K562 (cell line): Measurements from ENCODE around the gene UNC119. TPM values are rescaled to one million over a fixed set of nuclear protein-coding genes. Genes with fewer than 3 reads are reported as not detected.
A peak's percentile ranks its signal among the peaks of the same experiment; 100 is the strongest.

Source experiments
- ATAC-seq: fragments of 200-7000 bp; cut with Tn5 transposase; 3 replicates; pipeline ENCODE4 v1.9.1; 2020; ENCODE audit warnings: moderate library complexity
- BruUV-seq: library from RNA; stranded (reverse); fragments of 400-500 nt; replicated peaks from 2 replicates; lab custom pipeline; 2021; lab: Mats Ljungman, UMichigan
- CTCF ChIA-PET: fragments of 300-600 bp; formaldehyde crosslinking; extraction: SDS; loops from one replicate; lab custom pipeline; 2021; ENCODE audit warnings: low intra/inter-chr PET ratio; lab: Yijun Ruan, JAX
- POLR2A ChIA-PET: fragments of 300-600, 350-650 bp; sonication (Branson Sonifier 250); formaldehyde crosslinking; extraction: SDS; loops from one replicate; lab custom pipeline; 2021; ENCODE audit warnings: antibody characterized with exemption, inconsistent platforms; lab: Yijun Ruan, JAX
- DNase-seq, 4 experiments: peaks; one replicate each; pipeline versions ENCODE4 v3.0.0 to v3.0.0-alpha.2; 2011 to 2018; ENCODE audit warnings: low spot score in 3 of 4, mixed read lengths in 3 of 4; ENCODE audit errors: extremely low read depth in 1 of 4
- FAIRE-seq: peaks from 2 replicates; lab custom pipeline; 2011; peaks lifted over from hg19 to GRCh38; lab: Jason Lieb, UNC
- H2AFZ ChIP-seq: 2 replicates; pipeline ENCODE4 v1.6.0; 2011; ENCODE audit warnings: low read depth, low read length, control low read depth, inconsistent platforms
- H3K27ac ChIP-seq: fragments of 200-600 bp; 3 replicates; pipeline ENCODE4 v1.8.0; 2011; ENCODE audit warnings: low read depth, mild to moderate bottlenecking, control low read depth, inconsistent platforms, low read length, moderate library complexity, mixed read lengths; ENCODE audit errors: extremely low read depth
- H3K27me3 ChIP-seq, 2 experiments: fragments of 300-600 bp in 1 of 2; 2 replicates in 1 of 2; 3 replicates in 1 of 2; pipeline versions ENCODE4 v1.6.0 to v1.8.0; 2011; ENCODE audit warnings: inconsistent platforms in 2 of 2, low read length in 2 of 2, mild to moderate bottlenecking in 1 of 2, mixed read lengths in 1 of 2, moderate library complexity in 1 of 2; ENCODE audit not compliant: control insufficient read depth in 2 of 2, insufficient read depth in 2 of 2
- H3K36me3 ChIP-seq: fragments of 300-600 bp; 3 replicates; pipeline ENCODE4 v1.8.0; 2011; ENCODE audit warnings: mild to moderate bottlenecking, low read length, inconsistent platforms; ENCODE audit not compliant: control insufficient read depth, insufficient read depth
- H3K4me1 ChIP-seq, 2 experiments: fragments of 200-600 bp in 1 of 2; replicated peaks in 1 of 2; 2 replicates in 1 of 2; 3 replicates in 1 of 2; pipeline versions ENCODE4 v1.5.1 to v1.8.0; 2011; ENCODE audit warnings: inconsistent platforms in 2 of 2, low read length in 2 of 2, mild to moderate bottlenecking in 1 of 2, mixed read lengths in 1 of 2, moderate library complexity in 1 of 2; ENCODE audit not compliant: control insufficient read depth in 2 of 2, insufficient read depth in 2 of 2
- H3K4me2 ChIP-seq: 2 replicates; pipeline ENCODE4 v1.6.1; 2011; ENCODE audit warnings: low read length, control low read depth, inconsistent platforms, mixed read lengths; ENCODE audit not compliant: insufficient read depth
- H3K4me3 ChIP-seq: fragments of 200-600 bp; sonication (generic), shearing (Covaris generic); 2 replicates; pipeline ENCODE4 v1.5.1; 2016; ENCODE audit warnings: control low read depth, inconsistent platforms
- H3K79me2 ChIP-seq: fragments of 200-600 bp; 3 replicates; pipeline ENCODE4 v1.8.0; 2011; ENCODE audit warnings: low read length, inconsistent platforms; ENCODE audit not compliant: control insufficient read depth, insufficient read depth
- H3K9ac ChIP-seq, 2 experiments: 2 replicates each; pipeline versions ENCODE4 v1.6.0 to v1.6.1; 2011; ENCODE audit warnings: low read depth in 2 of 2, low read length in 2 of 2, control low read depth in 1 of 2, inconsistent platforms in 1 of 2, mild to moderate bottlenecking in 1 of 2, mixed read lengths in 1 of 2; ENCODE audit not compliant: insufficient read depth in 1 of 2
- H3K9me1 ChIP-seq: one replicate; pipeline ENCODE4 v1.6.0; 2011; ENCODE audit warnings: inconsistent platforms, mild to moderate bottlenecking, low read length, moderate library complexity; ENCODE audit not compliant: control insufficient read depth, insufficient read depth
- H3K9me3 ChIP-seq: replicated peaks from 2 replicates; pipeline ENCODE4 v1.5.1; 2011; ENCODE audit warnings: low read depth, low read length, inconsistent platforms; ENCODE audit not compliant: control insufficient read depth, insufficient read depth
- H4K20me1 ChIP-seq: replicated peaks from 2 replicates; pipeline ENCODE4 v1.6.1; 2011; ENCODE audit warnings: low read length, inconsistent platforms, mixed read lengths; ENCODE audit not compliant: control insufficient read depth, insufficient read depth
- BCL6 ChIP-seq: fragments of 250-450 bp; sonication (Bioruptor Pico); IDR thresholded peaks from 2 replicates; pipeline ENCODE4 v1.4.0; 2020
- BCOR ChIP-seq: fragments of 450-650 bp; IDR thresholded peaks from 2 replicates; pipeline ENCODE4 v1.6.1; 2016
- CCNT2 ChIP-seq: IDR thresholded peaks from 2 replicates; pipeline ENCODE4 v1.6.1; 2011; ENCODE audit warnings: borderline replicate concordance, low read depth, mild to moderate bottlenecking, moderate library complexity, mixed read lengths, low read length; ENCODE audit not compliant: insufficient read length; ENCODE audit errors: extremely low read depth
- FOXJ2 ChIP-seq: fragments of 200-800 bp; sonication (Bioruptor generic); IDR thresholded peaks from 2 replicates; pipeline ENCODE4 v1.6.1; 2016; ENCODE audit warnings: missing genetic modification characterization, missing compliant biosample characterization
- HNRNPLL ChIP-seq: fragments of 200-400 bp; formaldehyde crosslinking; IDR thresholded peaks from 2 replicates; pipeline ENCODE4 v1.6.1; 2017; ENCODE audit warnings: low read length, low read depth, mild to moderate bottlenecking; ENCODE audit not compliant: poor library complexity, severe bottlenecking
- HNRNPUL1 ChIP-seq: fragments of 200-400 bp; formaldehyde crosslinking; IDR thresholded peaks from 2 replicates; pipeline ENCODE4 v1.6.1; 2017; ENCODE audit warnings: low read length
- JUN ChIP-seq, 2 experiments: sonication (generic) in 1 of 2; formaldehyde crosslinking in 1 of 2; IDR thresholded peaks; 2 replicates each; pipeline versions ENCODE4 v1.6.1 to v1.8.0; 2012 to 2022; ENCODE audit warnings: borderline replicate concordance in 2 of 2, mild to moderate bottlenecking in 2 of 2, improper control_type of control experiment in 1 of 2, low read depth in 1 of 2, low read length in 1 of 2, missing genetic modification reagents in 1 of 2
- PRPF4 ChIP-seq: fragments of 200-400 bp; formaldehyde crosslinking; IDR thresholded peaks from one replicate; pipeline ENCODE4 v1.6.1; 2017; ENCODE audit warnings: low read length, low read depth, mild to moderate bottlenecking; ENCODE audit not compliant: insufficient read depth, poor library complexity, severe bottlenecking
- TEAD1 ChIP-seq, 2 experiments: fragments of 450-650 bp in 1 of 2; sonication (generic) in 1 of 2; formaldehyde crosslinking; IDR thresholded peaks; 2 replicates each; pipeline versions ENCODE4 v1.4.0 to v1.8.0; 2020 to 2022; ENCODE audit warnings: mild to moderate bottlenecking in 2 of 2, missing genetic modification reagents in 1 of 2
- ZBTB12 ChIP-seq: fragments of 250-450 bp; sonication (Bioruptor Pico); IDR thresholded peaks from 2 replicates; pipeline ENCODE4 v1.4.0; 2020
- ZNF707 ChIP-seq: fragments of 250-450 bp; sonication (Bioruptor Pico); conservative IDR thresholded peaks from 2 replicates; pipeline ENCODE4 v1.8.0; 2022; ENCODE audit warnings: inconsistent platforms, mild to moderate bottlenecking, moderate library complexity
- WGBS: fragments of 100-300 bp; shearing (Covaris generic); methylation state at CpG from one replicate; pipeline ENCODE4 v1.1.6; 2016; ENCODE audit warnings: low coverage, mixed read lengths; ENCODE audit not compliant: insufficient coverage; ENCODE audit errors: missing lambda C conversion rate; 5-methylcytosine and 5-hydroxymethylcytosine counted together
- in situ Hi-C: fragments of 300-500 bp; cut with MboI; formaldehyde crosslinking; loops from 4 replicates; pipeline ENCODE4 v1.15.0; 2018; ENCODE audit warnings: inconsistent platforms, mixed read lengths
- intact Hi-C: fragments of 100-400 bp; cut with micrococcal nuclease; formaldehyde crosslinking; loops from 2 replicates; pipeline ENCODE4 v1.14.2; 2022
- polyA plus RNA-seq, 8 experiments: library from polyadenylated mRNA; depleted of rRNA in 4 of 8; stranded (reverse) in 5 of 8; unstranded in 3 of 8; fragments of >200 nt; fragmentation: Nextera tagmentation in 2 of 8; fragmentation: Illumina TruSeq in 1 of 8; extraction: Ambion mirVana in 2 of 8; extraction: Trizol in 1 of 8; gene quantifications; 2 replicates each; pipeline versions ENCODE4 v1.2.1 to v1.2.3, GENCODE V29; 2011 to 2014; ENCODE audit warnings: inconsistent platforms in 1 of 8, missing spikeins in 1 of 8
- total RNA-seq, 7 experiments: library from RNA; depleted of rRNA in 6 of 7; stranded (reverse); fragments of >200 nt in 6 of 7; fragmentation: Illumina TruSeq in 2 of 7; extraction: Trizol in 2 of 7; gene quantifications; 2 replicates each; pipeline versions ENCODE4 v1.2.1 to v1.2.3, GENCODE V29; 2011 to 2021; ENCODE audit warnings: low replicate concordance in 1 of 7
- TF ChIP-seq, protein P1 (sequence below): fragments of 450-650 bp; formaldehyde crosslinking; IDR thresholded peaks from 2 replicates; pipeline ENCODE4 v1.4.0; 2022; ENCODE audit warnings: missing genetic modification characterization
- TF ChIP-seq, protein P2 (sequence below): fragments of 450-650 bp; IDR thresholded peaks from one replicate; pipeline ENCODE4 v1.6.1; 2018; ENCODE audit warnings: mild to moderate bottlenecking, moderate library complexity; ENCODE audit not compliant: partially characterized antibody

UNC119 gene
- total and polyA plus RNA-seq, 9 of the 15 experiments (the other 6 are each of a cell fraction or from before 2014, with no cell fraction given), result 0.37 to 47.7 (median 16.3) TPM

GRCh38 chr17:28545787-28546415 lies 6.5 kb downstream of the UNC119 start:
- WGBS, result 38% methylated on average over 5 of the region's 6 CpGs
- Histone ChIP-seq H3K79me2 (no peaks in the 10 kb centered on the region), H3K36me3 (0 out of 3 replicates have a peak, but pooled peaks cover 3% of the 10 kb centered on the region), H3K4me3 (no peak overlapping the region), H4K20me1 (no peaks in the 10 kb centered on the region), H3K9ac (no peak overlapping the region; a peak in 1 of 4 replicates), H2AFZ (peak overlapping the region; percentile 30; the same call in 1 of the 2 replicates), H3K27ac (no peak overlapping the region), H3K9me3 (no peaks in the 10 kb centered on the region), H3K4me2 (no peak overlapping the region), H3K9me1 (peaks cover 4% of the 10 kb centered on the region), H3K27me3 (no peaks in the 10 kb centered on the region), H3K4me1 (peaks cover 0 to 5% of the 10 kb centered on the region in 2 experiments; a peak in 2 of 5 replicates)
- no TSS peak for BruUV-seq
- peak in 2 of 4 experiments; percentile 37 to 44 for DNase-seq
- no peak for ATAC-seq
- TF ChIP-seq CCNT2, result no peak
- TF ChIP-seq, protein P1, sequence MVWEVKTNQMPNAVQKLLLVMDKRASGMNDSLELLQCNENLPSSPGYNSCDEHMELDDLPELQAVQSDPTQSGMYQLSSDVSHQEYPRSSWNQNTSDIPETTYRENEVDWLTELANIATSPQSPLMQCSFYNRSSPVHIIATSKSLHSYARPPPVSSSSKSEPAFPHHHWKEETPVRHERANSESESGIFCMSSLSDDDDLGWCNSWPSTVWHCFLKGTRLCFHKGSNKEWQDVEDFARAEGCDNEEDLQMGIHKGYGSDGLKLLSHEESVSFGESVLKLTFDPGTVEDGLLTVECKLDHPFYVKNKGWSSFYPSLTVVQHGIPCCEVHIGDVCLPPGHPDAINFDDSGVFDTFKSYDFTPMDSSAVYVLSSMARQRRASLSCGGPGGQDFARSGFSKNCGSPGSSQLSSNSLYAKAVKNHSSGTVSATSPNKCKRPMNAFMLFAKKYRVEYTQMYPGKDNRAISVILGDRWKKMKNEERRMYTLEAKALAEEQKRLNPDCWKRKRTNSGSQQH (CRISPR knock-in tag), result no peak
- no peak for TF ChIP-seq BCL6
- TF ChIP-seq JUN (IDR thresholded peaks at IDR 0.05; ENCODE audit: borderline replicate concordance, low read depth, low read length), result no peak
- TF ChIP-seq JUN (CRISPR knock-in tag; IDR thresholded peaks at IDR 0.05; ENCODE audit: borderline replicate concordance), result no peak
- TF ChIP-seq HNRNPLL, result no peak
- no peak for TF ChIP-seq BCOR
- TF ChIP-seq, protein P2, sequence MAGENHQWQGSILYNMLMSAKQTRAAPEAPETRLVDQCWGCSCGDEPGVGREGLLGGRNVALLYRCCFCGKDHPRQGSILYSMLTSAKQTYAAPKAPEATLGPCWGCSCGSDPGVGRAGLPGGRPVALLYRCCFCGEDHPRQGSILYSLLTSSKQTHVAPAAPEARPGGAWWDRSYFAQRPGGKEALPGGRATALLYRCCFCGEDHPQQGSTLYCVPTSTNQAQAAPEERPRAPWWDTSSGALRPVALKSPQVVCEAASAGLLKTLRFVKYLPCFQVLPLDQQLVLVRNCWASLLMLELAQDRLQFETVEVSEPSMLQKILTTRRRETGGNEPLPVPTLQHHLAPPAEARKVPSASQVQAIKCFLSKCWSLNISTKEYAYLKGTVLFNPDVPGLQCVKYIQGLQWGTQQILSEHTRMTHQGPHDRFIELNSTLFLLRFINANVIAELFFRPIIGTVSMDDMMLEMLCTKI, result no peak
- TF ChIP-seq ZBTB12 (CRISPR knock-in tag), result no peak
- TF ChIP-seq FOXJ2 (tag), result no peak
- no peak for TF ChIP-seq PRPF4
- TF ChIP-seq HNRNPUL1, result no peak
- no peak for TF ChIP-seq ZNF707 (CRISPR knock-in tag)
- no peak for TF ChIP-seq TEAD1 (CRISPR knock-in tag; IDR thresholded peaks at IDR 0.05)
- POLR2A ChIA-PET, result interaction anchor here (0.7 to 1.1 kb wide), 2 partner anchors 18 to 25 kb away, joined by 3 read pairs; partner anchors contain the start of gene PIGS
- intact Hi-C loops (loop anchor here (5.0 kb wide), 1 partner anchor 34 kb away; no protein-coding TSS in a partner anchor), in situ Hi-C loops (no loop called here)
- CTCF ChIA-PET, result no interaction called here
- FAIRE-seq, result no peak
